ENCODE results near the gene WBP2. TPM values are rescaled to one million over a fixed set of nuclear protein-coding genes. Genes with fewer than 3 reads are reported as not detected.
A peak's percentile ranks its signal among the peaks of the same experiment; 100 is the strongest.

WBP2 gene
- total RNA-seq, 4 donors from 2014 or later, result 27.7 to 75.1 (median 56.8) TPM

DNA sequence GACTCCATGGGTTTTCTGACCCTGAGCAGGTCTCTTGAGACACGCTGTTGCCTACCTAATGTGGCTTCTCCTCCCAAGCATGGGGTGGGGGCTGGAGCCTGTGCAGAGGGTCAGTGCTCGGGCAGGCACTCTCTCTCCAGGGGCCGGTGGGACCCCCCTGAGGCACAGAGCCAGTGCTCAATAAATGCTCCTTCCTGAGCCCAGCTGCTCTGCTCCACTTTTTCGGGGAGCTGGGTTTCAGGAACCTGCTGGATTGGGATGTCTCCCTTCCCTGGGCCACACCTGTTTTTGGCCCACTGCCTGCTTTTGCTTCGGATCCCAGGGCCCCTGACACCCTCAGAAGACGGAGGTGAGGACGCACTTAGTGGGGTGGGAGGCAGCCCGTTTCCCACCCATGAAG is 42.9 kb upstream of the WBP2 start:
- Histone ChIP-seq H3K9me3 (no peaks in the 10 kb centered on the region), H3K27me3 (no peaks in the 10 kb centered on the region), H3K4me1 (peaks cover 21 to 26% (median 24%) of the 10 kb centered on the region in 4 donors), H3K4me3 (no peak overlapping the region), H3K36me3 (peaks cover 0 to 28% (median 2%) of the 10 kb centered on the region in 4 donors), H3K27ac (peak overlapping the region; percentile 90 to 98 (median 97))
- no peak for DNase-seq
- TF ChIP-seq POLR2A (IDR thresholded peaks at IDR 0.05), result no peak
- TF ChIP-seq EP300 (IDR thresholded peaks at IDR 0.05; ENCODE audit: low read depth), result no peak
- TF ChIP-seq POLR2AphosphoS5 (IDR thresholded peaks at IDR 0.05), result no peak
- TF ChIP-seq CTCF (IDR thresholded peaks at IDR 0.05), result no peak
- 80 to 83% methylated on average over 4 to 7 of the region's 8 CpGs for WGBS, 2 donors (ENCODE audit: low coverage in 1 of 2)
- in situ Hi-C loops (cut with MboI; ENCODE audit: low pct_ligation_motif_present in 1 of 4, low pct_unique_long_range_greater_than_20kb in 1 of 4, low sequenced_read_pairs in 3 of 4), result loop anchor here in 1 of 4 donors (25.0 kb wide), 1 partner anchor 136 kb away; the partner anchor contains the start of gene GALK1
- intact Hi-C loops (cut with DNase I; ENCODE audit: low total_unique reads), result no loop called here

- WGBS, 2 donors (ENCODE audit: low coverage in 1 of 2), result 64% methylated on average over 29 of the region's 37 CpGs; no CpG with 5 or more reads in 1 of the 2 donors
- H3K4me1 ChIP-seq, result peaks cover 21 to 26% (median 24%) of the 10 kb centered on the region in 4 donors
- in situ Hi-C loops (cut with MboI; ENCODE audit: low pct_ligation_motif_present in 1 of 4, low pct_unique_long_range_greater_than_20kb in 1 of 4, low sequenced_read_pairs in 3 of 4) (loop anchor here in 1 of 4 donors (25.0 kb wide), 1 partner anchor 135 kb away; the partner anchor contains the start of gene GALK1), intact Hi-C loops (cut with DNase I; ENCODE audit: low total_unique reads) (no loop called here)
- H3K27ac ChIP-seq, result peak overlapping the region; percentile 90 to 98 (median 97)
- DNase-seq, result peak; percentile 34
- TF ChIP-seq POLR2A (IDR thresholded peaks at IDR 0.05) (no peak), CTCF (IDR thresholded peaks at IDR 0.05) (no peak), POLR2AphosphoS5 (IDR thresholded peaks at IDR 0.05) (no peak), EP300 (IDR thresholded peaks at IDR 0.05; ENCODE audit: low read depth) (no peak)
- H3K4me3 ChIP-seq, result peak overlapping the region; percentile 70 to 96 (median 84)
- H3K27me3 ChIP-seq, result no peaks in the 10 kb centered on the region
- no peaks in the 10 kb centered on the region for H3K9me3 ChIP-seq
- H3K36me3 ChIP-seq, result peaks cover 0 to 22% (median 2%) of the 10 kb centered on the region in 4 donors
Observed at GRCh38 chr17:75897160-75898019, 42.3 kb upstream of the WBP2 start.

DNA sequence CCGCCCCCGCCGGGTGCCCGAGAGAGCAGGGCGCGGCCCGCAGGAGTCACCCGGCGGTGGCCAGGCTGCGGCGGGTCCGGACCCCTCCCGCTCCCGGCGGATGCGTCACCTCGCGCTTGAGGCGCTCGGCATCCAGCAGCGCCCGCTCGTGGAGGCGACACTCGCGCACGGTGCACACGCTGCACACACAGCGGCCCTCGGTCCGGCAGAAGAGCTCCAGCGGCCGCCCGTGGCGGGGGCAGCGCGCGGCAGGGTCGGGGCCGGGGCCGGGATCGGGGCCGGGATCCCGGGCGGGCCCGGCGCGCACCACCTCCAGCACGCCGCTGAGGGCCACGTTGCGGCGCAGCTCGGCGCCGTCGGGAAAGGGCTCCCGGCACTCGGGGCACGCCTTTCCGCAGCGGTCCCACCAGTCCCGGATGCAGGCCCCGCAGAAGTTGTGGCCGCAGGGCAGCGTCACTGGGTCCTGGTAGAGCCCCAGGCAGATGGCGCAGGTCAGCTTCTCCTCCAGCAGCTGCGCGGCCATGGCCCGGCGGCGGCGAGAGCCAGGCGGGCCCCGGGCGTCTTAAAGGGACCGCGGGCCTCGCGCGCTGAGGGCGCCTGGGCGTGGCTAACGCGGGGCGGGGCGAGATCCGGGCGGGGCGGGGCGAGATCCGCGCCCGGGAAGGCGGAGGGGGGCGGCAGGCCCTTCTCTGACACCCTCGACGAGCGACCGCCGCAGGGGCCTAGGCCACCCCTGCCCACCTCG is 41.5 kb upstream of the WBP2 start, which contains the start of gene TRIM65:
Gene TRIM65, minus strand, starts transcription at position 537 of the 745 bp plus-strand sequence. Its CDS starts 14 bp downstream, at position 523.
- peak; percentile 88 for DNase-seq
- Histone ChIP-seq H3K36me3 (peaks cover 0 to 16% (median 2%) of the 10 kb centered on the region in 4 donors), H3K4me1 (peaks cover 21 to 26% (median 24%) of the 10 kb centered on the region in 4 donors), H3K9me3 (no peaks in the 10 kb centered on the region), H3K27ac (peak within 1 kb of the TSS; percentile 90 to 98 (median 97)), H3K4me3 (peak within 1 kb of the TSS; percentile 70 to 96 (median 84)), H3K27me3 (no peaks in the 10 kb centered on the region)
- TF ChIP-seq CTCF (IDR thresholded peaks at IDR 0.05), result peak in 3 of 5 experiments; percentile 5 to 33 (median 29)
- peak; percentile 71 to 85 (median 80) for TF ChIP-seq POLR2AphosphoS5 (IDR thresholded peaks at IDR 0.05)
- TF ChIP-seq POLR2A (IDR thresholded peaks at IDR 0.05), result peak; percentile 76
- TF ChIP-seq EP300 (IDR thresholded peaks at IDR 0.05; ENCODE audit: low read depth), result no peak
- intact Hi-C loops (cut with DNase I; ENCODE audit: low total_unique reads) (no loop called here), in situ Hi-C loops (cut with MboI; ENCODE audit: low pct_ligation_motif_present in 1 of 4, low pct_unique_long_range_greater_than_20kb in 1 of 4, low sequenced_read_pairs in 3 of 4) (loop anchor here in 1 of 4 donors (25.0 kb wide), 1 partner anchor 134 kb away; the partner anchor contains the start of gene GALK1)
- 2% methylated on average over 35 of the region's 102 CpGs; no CpG with 5 or more reads in 1 of the 2 donors for WGBS, 2 donors (ENCODE audit: low coverage in 1 of 2)

All from transverse colon (tissue), 4 donors.